Measurements from ENCODE around the gene NKTR. TPM values are rescaled to one million over a fixed set of nuclear protein-coding genes. Genes with fewer than 3 reads are reported as not detected.

NKTR gene
- total RNA-seq, 1 donor from 2014 or later, result 70.3 TPM

DNA sequence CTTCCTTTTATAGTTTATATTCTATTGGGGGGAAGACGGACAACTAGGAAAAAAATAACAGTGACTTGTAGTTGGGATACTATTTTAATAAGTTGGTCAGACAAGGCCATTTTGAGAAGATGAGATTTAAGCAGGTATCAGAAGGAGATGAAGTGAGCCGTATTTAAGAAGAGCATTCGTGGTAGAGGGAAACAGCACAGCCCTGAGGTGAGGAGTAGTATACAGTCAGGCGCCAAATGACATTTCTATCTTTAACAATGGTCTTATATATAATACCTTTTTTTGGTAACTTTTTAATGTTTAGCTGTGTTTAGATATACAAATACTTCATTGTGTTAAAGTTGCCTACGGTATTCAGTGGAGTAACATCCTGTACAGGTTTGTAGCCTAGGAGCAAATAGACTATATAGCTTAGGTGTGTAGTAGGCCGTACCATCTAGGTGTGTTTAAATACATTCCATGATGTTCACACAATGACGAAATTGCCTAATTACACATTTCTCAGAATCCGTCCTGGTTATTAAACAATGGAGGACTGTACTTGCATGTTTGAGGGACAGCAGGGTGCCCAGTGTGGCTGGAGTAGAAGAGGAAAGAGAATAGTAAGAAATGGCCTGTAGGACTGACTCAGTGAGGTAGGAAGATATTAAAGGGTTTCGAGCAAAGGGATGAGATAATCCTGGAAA lies 1.6 kb downstream of the NKTR start:
- peaks cover 65% of the 10 kb centered on the region for H3K79me2 ChIP-seq (ENCODE audit: insufficient read depth, low read length)
- DNase-seq (ENCODE audit: low read depth), result no peak
- peaks cover 11% of the 10 kb centered on the region for H3K4me1 Mint-ChIP-seq (ENCODE audit: low read depth, unreplicated experiment)

DNA sequence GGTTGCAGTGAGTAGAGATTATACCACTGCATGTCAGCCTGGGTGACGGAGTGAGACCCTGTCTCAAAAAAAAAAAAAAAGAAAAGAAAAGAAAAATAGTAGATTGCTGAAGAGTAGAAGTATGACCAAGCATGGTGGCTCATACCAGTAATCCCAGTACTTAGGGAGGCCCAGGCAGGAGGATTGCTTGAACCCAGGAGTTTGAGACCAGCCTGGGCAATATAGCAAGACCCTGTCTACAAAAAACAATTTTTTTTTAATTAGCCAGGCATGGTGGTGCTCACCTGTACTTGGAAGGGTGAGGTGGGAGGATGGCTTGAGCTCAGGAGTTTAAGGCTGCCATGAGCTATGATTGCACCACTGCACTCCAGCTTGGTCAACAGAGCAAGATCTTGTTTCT lies 2.5 kb downstream of the NKTR start:
- Mint-ChIP-seq H3K27me3 (ENCODE audit: low read depth, unreplicated experiment) (no peaks in the 10 kb centered on the region), H3K4me3 (ENCODE audit: unreplicated experiment) (peak overlapping the region; percentile 94), H3K9me3 (ENCODE audit: unreplicated experiment) (no peaks in the 10 kb centered on the region), H3K27ac (ENCODE audit: unreplicated experiment) (no peak overlapping the region), H3K4me1 (ENCODE audit: low read depth, unreplicated experiment) (peaks cover 15% of the 10 kb centered on the region), H3K36me3 (ENCODE audit: low read depth, unreplicated experiment) (peaks cover 3% of the 10 kb centered on the region)
- no peak for FAIRE-seq
- Histone ChIP-seq H3K9me3 (ENCODE audit: insufficient read depth, low read depth, low read length) (no peaks in the 10 kb centered on the region), H3K27ac (ENCODE audit: low read depth, low read length) (no peak overlapping the region), H3K4me3 (ENCODE audit: insufficient read depth, low read depth, low read length) (peak overlapping the region; percentile 79), H3K4me1 (ENCODE audit: insufficient read depth, low read length) (peaks cover 6% of the 10 kb centered on the region), H3K36me3 (ENCODE audit: insufficient read depth, low read length) (peaks cover 3% of the 10 kb centered on the region), H3K27me3 (ENCODE audit: insufficient read depth, low read length) (no peaks in the 10 kb centered on the region), H3K9ac (ENCODE audit: low read length) (no peak overlapping the region), H2AFZ (ENCODE audit: low read depth, low read length) (no peak overlapping the region), H3K79me2 (ENCODE audit: insufficient read depth, low read length) (peaks cover 72% of the 10 kb centered on the region), H4K20me1 (ENCODE audit: insufficient read depth, low read length) (peaks cover 65% of the 10 kb centered on the region), H3K4me2 (ENCODE audit: low read length) (peak overlapping the region; percentile 92)
- DNase-seq (ENCODE audit: low read depth), result no peak
- TF ChIP-seq EZH2 (IDR thresholded peaks at IDR 0.05; ENCODE audit: insufficient read depth, low read length) (no peak), CTCF (IDR thresholded peaks at IDR 0.05; ENCODE audit: insufficient read depth, low read depth, low read length) (no peak)

More for the DNA sequence above, 1.6 kb downstream of the NKTR start:
- no peaks in the 10 kb centered on the region for H3K27me3 Mint-ChIP-seq (ENCODE audit: low read depth, unreplicated experiment)
- peaks cover 6% of the 10 kb centered on the region for H3K4me1 ChIP-seq (ENCODE audit: insufficient read depth, low read length)
- peaks cover 59% of the 10 kb centered on the region for H4K20me1 ChIP-seq (ENCODE audit: insufficient read depth, low read length)
- H3K36me3 ChIP-seq (ENCODE audit: insufficient read depth, low read length), result peaks cover 3% of the 10 kb centered on the region
- H2AFZ ChIP-seq (ENCODE audit: low read depth, low read length), result no peak overlapping the region
- peak overlapping the region; percentile 79 for H3K4me3 ChIP-seq (ENCODE audit: insufficient read depth, low read depth, low read length)
- peak overlapping the region; percentile 95 for H3K27ac ChIP-seq (ENCODE audit: low read depth, low read length)
- peak overlapping the region; percentile 91 for H3K27ac Mint-ChIP-seq (ENCODE audit: unreplicated experiment)
- FAIRE-seq, result no peak
- no peaks in the 10 kb centered on the region for H3K9me3 ChIP-seq (ENCODE audit: insufficient read depth, low read depth, low read length)
- H3K9me3 Mint-ChIP-seq (ENCODE audit: unreplicated experiment), result no peaks in the 10 kb centered on the region
- H3K4me3 Mint-ChIP-seq (ENCODE audit: unreplicated experiment), result peak overlapping the region; percentile 94
- TF ChIP-seq CTCF (IDR thresholded peaks at IDR 0.05; ENCODE audit: insufficient read depth, low read depth, low read length), result no peak
- H3K4me2 ChIP-seq (ENCODE audit: low read length), result peak overlapping the region; percentile 92
- H3K9ac ChIP-seq (ENCODE audit: low read length), result peak overlapping the region; percentile 95
- H3K27me3 ChIP-seq (ENCODE audit: insufficient read depth, low read length), result no peaks in the 10 kb centered on the region
- H3K36me3 Mint-ChIP-seq (ENCODE audit: low read depth, unreplicated experiment), result peaks cover 4% of the 10 kb centered on the region

DNA sequence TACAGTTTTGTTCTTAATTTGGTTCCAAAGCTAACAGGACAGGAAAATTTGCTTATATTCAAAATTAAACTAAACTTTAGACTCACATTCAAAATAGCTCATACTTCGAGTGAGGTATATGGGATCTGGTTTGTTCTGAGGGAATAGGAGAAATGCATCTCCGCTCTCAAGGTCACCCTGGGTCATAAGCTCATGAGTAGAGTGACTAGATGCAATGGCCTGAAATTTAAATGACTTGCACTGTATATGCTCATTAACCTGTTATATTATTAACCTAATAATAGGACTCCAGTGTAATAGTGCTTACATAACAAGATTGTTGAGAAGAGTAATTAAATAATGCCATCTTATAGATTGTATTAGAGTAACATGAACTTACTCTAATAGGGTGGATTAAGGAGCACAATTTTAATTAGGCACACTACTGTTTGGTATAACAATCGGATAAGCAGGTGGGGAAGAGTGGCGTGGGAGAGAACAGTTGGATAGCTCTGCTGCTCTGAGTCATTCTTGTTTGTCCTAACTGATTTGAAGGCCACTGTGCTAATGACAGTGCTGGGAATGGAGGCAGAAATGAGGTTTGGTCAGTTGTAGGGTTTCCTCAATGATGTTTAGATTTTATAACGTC lies 5.2 kb downstream of the NKTR start:
- Mint-ChIP-seq H3K4me1 (ENCODE audit: low read depth, unreplicated experiment) (peaks cover 16% of the 10 kb centered on the region), H3K4me3 (ENCODE audit: unreplicated experiment) (no peak overlapping the region), H3K27me3 (ENCODE audit: low read depth, unreplicated experiment) (no peaks in the 10 kb centered on the region), H3K27ac (ENCODE audit: unreplicated experiment) (no peak overlapping the region), H3K36me3 (ENCODE audit: low read depth, unreplicated experiment) (peaks cover 11% of the 10 kb centered on the region), H3K9me3 (ENCODE audit: unreplicated experiment) (no peaks in the 10 kb centered on the region)
- DNase-seq (ENCODE audit: low read depth) (no peak), FAIRE-seq (no peak)
- Histone ChIP-seq H3K4me2 (ENCODE audit: low read length) (peak overlapping the region; percentile 4), H4K20me1 (ENCODE audit: insufficient read depth, low read length) (peaks cover 88% of the 10 kb centered on the region), H3K79me2 (ENCODE audit: insufficient read depth, low read length) (peaks cover 99% of the 10 kb centered on the region), H3K9ac (ENCODE audit: low read length) (no peak overlapping the region), H2AFZ (ENCODE audit: low read depth, low read length) (no peak overlapping the region), H3K9me3 (ENCODE audit: insufficient read depth, low read depth, low read length) (no peaks in the 10 kb centered on the region), H3K4me3 (ENCODE audit: insufficient read depth, low read depth, low read length) (no peak overlapping the region), H3K36me3 (ENCODE audit: insufficient read depth, low read length) (peaks cover 3% of the 10 kb centered on the region), H3K4me1 (ENCODE audit: insufficient read depth, low read length) (peaks cover 6% of the 10 kb centered on the region), H3K27ac (ENCODE audit: low read depth, low read length) (no peak overlapping the region), H3K27me3 (ENCODE audit: insufficient read depth, low read length) (no peaks in the 10 kb centered on the region)
- TF ChIP-seq CTCF (IDR thresholded peaks at IDR 0.05; ENCODE audit: insufficient read depth, low read depth, low read length) (no peak), EZH2 (IDR thresholded peaks at IDR 0.05; ENCODE audit: insufficient read depth, low read length) (no peak)
